T-cell (primary cell): Measurements from ENCODE around the gene CPNE4. TPM values are rescaled to one million over a fixed set of nuclear protein-coding genes. Genes with fewer than 3 reads are reported as not detected.

Experiments used
- ATAC-seq, 4 experiments: fragments of 200-7000 bp in 3 of 4; fragments of 150-1000 bp in 1 of 4; cut with Tn5 transposase; replicated peaks in 1 of 4; 1 replicate in 3 of 4; 2 replicates in 1 of 4; pipeline ENCODE4 v1.10.0; 2021; ENCODE audit warnings: moderate library complexity in 3 of 4, mild to moderate bottlenecking in 2 of 4, moderate number of reproducible peaks in 1 of 4
- CTCF ChIA-PET, 2 donors: fragments of 300-600 bp; sonication (Branson Sonifier 250); formaldehyde crosslinking; loops; one replicate each; lab custom pipeline; 2022; ENCODE audit warnings: antibody characterized with exemption in 2 of 2; lab: Charles Lee
- POLR2A ChIA-PET, 2 donors: fragments of 300-600 bp; sonication (Branson Sonifier 250); formaldehyde crosslinking; loops; one replicate each; lab custom pipeline; 2022; ENCODE audit warnings: antibody characterized with exemption in 2 of 2; lab: Charles Lee
- DNase-seq, 35 experiments: peaks; one replicate each; pipeline versions ENCODE4 v3.0.0 to v3.0.0-alpha.2; 2013 to 2023
- H3K27ac ChIP-seq: one replicate; pipeline ENCODE4 v1.5.1; 2013; ENCODE audit warnings: low read length
- H3K27me3 ChIP-seq, 2 experiments: replicated peaks in 1 of 2; 1 replicate in 1 of 2; 2 replicates in 1 of 2; pipeline versions ENCODE4 v1.6.1 to v1.7.0; 2013; ENCODE audit warnings: low read length in 1 of 2, mixed read lengths in 1 of 2; ENCODE audit not compliant: control insufficient read depth in 2 of 2, insufficient read depth in 2 of 2; ENCODE audit errors: extremely low read depth in 1 of 2
- H3K36me3 ChIP-seq, 2 donors: 1 replicate in 1 of 2; 2 replicates in 1 of 2; pipeline versions ENCODE4 v1.6.1 to v1.7.0; 2013; ENCODE audit warnings: low read length in 1 of 2; ENCODE audit not compliant: control insufficient read depth in 2 of 2, insufficient read depth in 1 of 2; ENCODE audit errors: extremely low read depth in 1 of 2
- H3K4me1 ChIP-seq, 2 experiments: 1 replicate in 1 of 2; 2 replicates in 1 of 2; pipeline versions ENCODE4 v1.6.1 to v1.7.0; 2013; ENCODE audit warnings: low read length in 2 of 2, mixed read lengths in 1 of 2; ENCODE audit not compliant: insufficient read depth in 2 of 2, control insufficient read depth in 1 of 2; ENCODE audit errors: extremely low read depth in 1 of 2
- H3K4me3 ChIP-seq, 2 donors: 1 replicate in 1 of 2; 2 replicates in 1 of 2; pipeline versions ENCODE4 v1.5.1 to v1.7.0; 2013; ENCODE audit warnings: mild to moderate bottlenecking in 2 of 2, low read length in 1 of 2, moderate library complexity in 1 of 2; ENCODE audit not compliant: control insufficient read depth in 1 of 2; ENCODE audit errors: extremely low read depth in 1 of 2
- H3K9me3 ChIP-seq: 2 replicates; pipeline ENCODE4 v1.7.0; 2013
- H3K27ac Mint-ChIP-seq, 2 donors: one replicate each; pipeline ENCODE4 v1.8.0; 2020 to 2021; ENCODE audit warnings: mild to moderate bottlenecking in 2 of 2, mixed read lengths in 2 of 2
- H3K27me3 Mint-ChIP-seq, 2 donors: one replicate each; pipeline ENCODE4 v1.8.0; 2021 to 2022; ENCODE audit warnings: mixed read lengths in 2 of 2
- H3K36me3 Mint-ChIP-seq: one replicate; pipeline ENCODE4 v1.8.0; 2021; ENCODE audit warnings: mixed read lengths
- H3K4me1 Mint-ChIP-seq, 3 donors: one replicate each; pipeline ENCODE4 v1.8.0; 2020 to 2022; ENCODE audit warnings: mixed read lengths in 3 of 3, mild to moderate bottlenecking in 1 of 3
- H3K4me3 Mint-ChIP-seq, 3 donors: one replicate each; pipeline ENCODE4 v1.8.0; 2020 to 2022; ENCODE audit warnings: mild to moderate bottlenecking in 3 of 3, mixed read lengths in 3 of 3, moderate library complexity in 3 of 3
- H3K9me3 Mint-ChIP-seq, 3 donors: one replicate each; pipeline ENCODE4 v1.8.0; 2020 to 2022; ENCODE audit warnings: mixed read lengths in 3 of 3
- WGBS: methylation state at CpG from one replicate; pipeline ENCODE4 v1.1.5; 2013; ENCODE audit warnings: missing lambda C conversion rate; ENCODE audit not compliant: insufficient coverage; 5-methylcytosine and 5-hydroxymethylcytosine counted together
- total RNA-seq, 35 experiments: library from RNA in 6 of 35; stranded (reverse) in 6 of 35; fragments of 120-200 nt in 1 of 35; gene quantifications; one replicate each; pipeline versions ENCODE4 v1.2.1 to v1.2.4 and lab custom pipeline; 2013 to 2026

CPNE4 gene
- total RNA-seq, 5 donors from 2014 or later (not counting 1 experiment from before 2014, with no cell fraction given): not detected

GRCh38 chr3:132022914-132023313 lies 11.9 kb downstream of the CPNE4 start:
- H3K27me3 Mint-ChIP-seq: peaks cover 5 to 18% of the 10 kb centered on the region in 2 donors
- H3K36me3 Mint-ChIP-seq: no peaks in the 10 kb centered on the region
- ChIA-PET CTCF (no interaction called here), POLR2A (no interaction called here)
- no peak overlapping the region for H3K4me3 Mint-ChIP-seq
- no peaks in the 10 kb centered on the region for H3K4me1 Mint-ChIP-seq
- Histone ChIP-seq H3K27me3 (peaks cover 2 to 4% of the 10 kb centered on the region in 2 experiments), H3K4me3 (no peak overlapping the region), H3K9me3 (no peaks in the 10 kb centered on the region), H3K4me1 (no peaks in the 10 kb centered on the region), H3K27ac (no peak overlapping the region), H3K36me3 (no peaks in the 10 kb centered on the region)
- DNase-seq (no peak), ATAC-seq (no peak)
- H3K9me3 Mint-ChIP-seq: no peaks in the 10 kb centered on the region
- 100% methylated on average over 1 of the region's 7 CpGs for whole genome bisulfite sequencing
- no peak overlapping the region for H3K27ac Mint-ChIP-seq

DNA sequence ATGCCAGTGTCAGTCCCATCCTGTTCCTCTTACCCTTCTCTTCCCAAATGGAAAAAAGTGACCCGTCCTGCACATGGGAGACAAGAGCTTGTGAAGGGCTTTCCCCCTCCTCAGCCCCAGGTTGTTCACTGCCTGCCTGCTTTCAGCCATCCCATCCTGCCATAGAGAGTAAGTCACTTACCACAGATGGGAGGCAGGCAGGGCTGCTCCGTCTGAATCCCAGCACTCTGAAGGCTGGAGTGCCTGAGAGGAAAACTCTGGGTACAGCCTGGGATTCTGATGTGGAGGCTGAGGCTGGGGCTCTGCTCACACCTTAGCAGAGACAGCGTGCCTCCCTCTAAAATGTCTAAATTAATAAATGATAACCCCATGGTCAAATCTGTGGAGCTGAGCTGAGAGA lies 14.8 kb downstream of the CPNE4 start:
- no peak overlapping the region for H3K27ac Mint-ChIP-seq
- peaks cover 12 to 22% of the 10 kb centered on the region in 2 donors for H3K27me3 Mint-ChIP-seq
- DNase-seq (no peak), ATAC-seq (no peak)
- H3K27ac ChIP-seq: no peak overlapping the region
- POLR2A ChIA-PET: no interaction called here
- no peaks in the 10 kb centered on the region for H3K9me3 ChIP-seq
- CTCF ChIA-PET: no interaction called here
- H3K27me3 ChIP-seq: peaks cover 4% of the 10 kb centered on the region in 2 experiments
- no peak overlapping the region for H3K4me3 ChIP-seq
- no peaks in the 10 kb centered on the region for H3K36me3 ChIP-seq
- no peaks in the 10 kb centered on the region for H3K9me3 Mint-ChIP-seq
- H3K4me1 ChIP-seq: no peaks in the 10 kb centered on the region
- H3K4me3 Mint-ChIP-seq: no peak overlapping the region
- WGBS: 0% methylated on average over 1 of the region's 3 CpGs
- H3K36me3 Mint-ChIP-seq: no peaks in the 10 kb centered on the region
- no peaks in the 10 kb centered on the region for H3K4me1 Mint-ChIP-seq

GRCh38 chr3:132017137-132017536 lies 17.7 kb downstream of the CPNE4 start:
- H3K27ac Mint-ChIP-seq: no peak overlapping the region
- POLR2A ChIA-PET: no interaction called here

GRCh38 chr3:132016061-132017041 lies 18.5 kb downstream of the CPNE4 start:
- no peaks in the 10 kb centered on the region for H3K36me3 ChIP-seq
- Mint-ChIP-seq H3K4me3 (no peak overlapping the region), H3K36me3 (no peaks in the 10 kb centered on the region), H3K27me3 (peaks cover 13 to 27% of the 10 kb centered on the region in 2 donors), H3K27ac (no peak overlapping the region), H3K9me3 (no peaks in the 10 kb centered on the region), H3K4me1 (no peaks in the 10 kb centered on the region)
- 36% methylated on average over 2 of the region's 7 CpGs for WGBS
- H3K4me3 ChIP-seq: no peak overlapping the region
- peaks cover 4% of the 10 kb centered on the region in 2 experiments for H3K27me3 ChIP-seq
- no peak overlapping the region for H3K27ac ChIP-seq
- POLR2A ChIA-PET: no interaction called here
- H3K4me1 ChIP-seq: no peaks in the 10 kb centered on the region
- no peak for ATAC-seq
- no peaks in the 10 kb centered on the region for H3K9me3 ChIP-seq
- CTCF ChIA-PET: no interaction called here
- DNase-seq: no peak

More at GRCh38 chr3:132017137-132017536, 17.7 kb downstream of the CPNE4 start:
- no peaks in the 10 kb centered on the region for H3K9me3 Mint-ChIP-seq
- ATAC-seq (no peak), DNase-seq (no peak)
- Histone ChIP-seq H3K4me3 (no peak overlapping the region), H3K36me3 (no peaks in the 10 kb centered on the region), H3K4me1 (no peaks in the 10 kb centered on the region), H3K27me3 (peaks cover 4% of the 10 kb centered on the region in 2 experiments), H3K9me3 (no peaks in the 10 kb centered on the region), H3K27ac (no peak overlapping the region)
- 77% methylated on average over 3 of the region's 3 CpGs for WGBS
- H3K36me3 Mint-ChIP-seq: no peaks in the 10 kb centered on the region
- H3K27me3 Mint-ChIP-seq: peaks cover 17 to 27% of the 10 kb centered on the region in 2 donors
- no peak overlapping the region for H3K4me3 Mint-ChIP-seq
- CTCF ChIA-PET: no interaction called here
- H3K4me1 Mint-ChIP-seq: no peaks in the 10 kb centered on the region

GRCh38 chr3:132014105-132014504 lies 20.7 kb downstream of the CPNE4 start:
- no peaks in the 10 kb centered on the region for H3K9me3 ChIP-seq
- DNase-seq: no peak
- Mint-ChIP-seq H3K27ac (no peak overlapping the region), H3K4me3 (no peak overlapping the region), H3K36me3 (no peaks in the 10 kb centered on the region), H3K9me3 (no peaks in the 10 kb centered on the region), H3K27me3 (peaks cover 7 to 24% of the 10 kb centered on the region in 2 donors), H3K4me1 (no peaks in the 10 kb centered on the region)
- WGBS: 0% methylated on average over 1 of the region's 3 CpGs
- CTCF ChIA-PET: no interaction called here
- H3K36me3 ChIP-seq: no peaks in the 10 kb centered on the region
- no peak for ATAC-seq
- no peaks in the 10 kb centered on the region for H3K4me1 ChIP-seq
- peaks cover 0 to 2% of the 10 kb centered on the region in 2 experiments for H3K27me3 ChIP-seq
- no peak overlapping the region for H3K27ac ChIP-seq
- POLR2A ChIA-PET: no interaction called here
- H3K4me3 ChIP-seq: no peak overlapping the region

DNA sequence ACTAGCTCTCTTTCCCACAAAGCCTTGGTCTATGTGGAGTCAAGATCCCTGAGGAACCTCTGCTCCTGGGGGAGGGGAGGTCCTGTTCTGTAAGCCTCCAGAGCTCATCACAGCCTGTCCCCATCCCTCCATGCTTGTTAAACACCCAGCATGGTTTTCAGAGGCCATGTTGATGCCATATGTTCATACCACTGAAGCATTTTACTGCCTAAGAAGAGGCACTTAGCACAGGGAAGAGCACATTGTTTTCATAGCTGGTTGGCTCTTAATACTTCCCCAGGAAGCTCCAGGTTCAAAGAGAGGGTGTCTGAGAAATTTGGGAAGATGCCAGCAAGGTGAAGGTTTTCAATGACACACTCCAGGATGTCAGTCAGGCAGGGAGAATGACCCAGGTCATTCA lies 25.6 kb downstream of the CPNE4 start:
- no peaks in the 10 kb centered on the region for H3K9me3 ChIP-seq
- no peaks in the 10 kb centered on the region for H3K4me1 ChIP-seq
- no peak overlapping the region for H3K4me3 Mint-ChIP-seq
- H3K4me1 Mint-ChIP-seq: no peaks in the 10 kb centered on the region
- POLR2A ChIA-PET: no interaction called here
- DNase-seq (no peak), ATAC-seq (no peak)
- CTCF ChIA-PET: no interaction called here
- no peaks in the 10 kb centered on the region for H3K9me3 Mint-ChIP-seq
- H3K27ac ChIP-seq: no peak overlapping the region
- no peaks in the 10 kb centered on the region for H3K36me3 Mint-ChIP-seq
- no peaks in the 10 kb centered on the region for H3K27me3 ChIP-seq
- peaks cover 8 to 12% of the 10 kb centered on the region in 2 donors for H3K27me3 Mint-ChIP-seq
- H3K36me3 ChIP-seq: no peaks in the 10 kb centered on the region
- H3K4me3 ChIP-seq: no peak overlapping the region
- no peak overlapping the region for H3K27ac Mint-ChIP-seq
